NCI-H2227 (cell line): ENCODE measurements around the gene VPS37C.
"Not testable (repeated sequence)": the region's sequence is repeated elsewhere in the genome, so short reads cannot be mapped to it uniquely, and the experiment has no call there.

Experiments
- DNase-seq: peaks from one replicate; lab custom pipeline; 2025; ENCODE audit not compliant: unreplicated experiment; lab: John Stamatoyannopoulos, UW

The VPS37C gene

GRCh38 chr11:61102667-61103571, 58.3 kb downstream of the VPS37C start:
- DNase-seq: no peak

- DNase-seq: no peak
Measured at GRCh38 chr11:61098778-61099177, 62.4 kb downstream of the VPS37C start.

GRCh38 chr11:61098261-61098660, 63.0 kb downstream of the VPS37C start:
- not testable (repeated sequence) for DNase-seq

- DNase-seq: no peak
Measured at GRCh38 chr11:61095021-61095420, 66.2 kb downstream of the VPS37C start.

GRCh38 chr11:61094167-61094566, 67.1 kb downstream of the VPS37C start:
- not testable (repeated sequence) for DNase-seq

- no peak for DNase-seq
Measured at GRCh38 chr11:61092908-61093763, 68.1 kb downstream of the VPS37C start.

GRCh38 chr11:61092280-61092766, 68.9 kb downstream of the VPS37C start:
- no peak for DNase-seq

GRCh38 chr11:61091373-61092279, 69.6 kb downstream of the VPS37C start:
- DNase-seq: no peak

GRCh38 chr11:61090982-61091372, 70.2 kb downstream of the VPS37C start:
- no peak for DNase-seq

- no peak for DNase-seq
Measured at GRCh38 chr11:61090521-61090920, 70.7 kb downstream of the VPS37C start.

- DNase-seq: no peak
Measured at GRCh38 chr11:61089806-61090491, 71.3 kb downstream of the VPS37C start.

GRCh38 chr11:61087426-61088119, 73.7 kb downstream of the VPS37C start:
- DNase-seq: no peak

GRCh38 chr11:61083601-61084147, 77.6 kb downstream of the VPS37C start:
- no peak for DNase-seq

- DNase-seq: no peak
Measured at GRCh38 chr11:61082931-61083531, 78.2 kb downstream of the VPS37C start.

- DNase-seq: no peak
Measured at GRCh38 chr11:61082062-61082870, 79.0 kb downstream of the VPS37C start.

- no peak for DNase-seq
Measured at GRCh38 chr11:61080986-61081590, 80.1 kb downstream of the VPS37C start.

GRCh38 chr11:61080526-61080925, 80.7 kb downstream of the VPS37C start:
- DNase-seq: no peak
